ENCODE measurements around the gene KRTAP19-3.

KRTAP19-3 gene

DNA sequence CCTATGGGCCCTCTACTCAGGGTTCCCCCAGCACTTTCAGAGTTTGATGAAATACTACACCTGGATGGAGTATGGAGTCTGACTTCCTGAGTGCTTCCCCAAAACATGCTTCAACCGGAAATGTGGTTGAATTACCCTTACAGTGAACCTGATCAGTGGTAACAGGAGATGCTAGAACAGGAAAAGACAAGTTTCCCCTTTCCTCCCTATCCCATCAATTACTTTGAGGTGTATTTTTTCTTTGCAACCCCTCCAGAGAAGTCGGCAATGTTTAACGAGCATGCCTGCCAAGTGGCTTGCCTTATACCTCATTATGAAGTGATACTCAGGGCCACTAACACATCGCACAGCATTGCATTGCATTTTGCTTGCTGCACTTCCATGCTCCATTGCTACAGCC, 44.8 kb downstream of the KRTAP19-3 start:
- DNase-seq: no peak
- H3K27ac Mint-ChIP-seq: no peak overlapping the region
- no peak overlapping the region for H3K4me3 Mint-ChIP-seq
- no peaks in the 10 kb centered on the region for H3K4me1 Mint-ChIP-seq (ENCODE audit: low read depth)
- no peaks in the 10 kb centered on the region for H3K9me3 Mint-ChIP-seq
- no peaks in the 10 kb centered on the region for H3K36me3 Mint-ChIP-seq (ENCODE audit: low read depth)
- H3K27me3 Mint-ChIP-seq: peaks cover 3% of the 10 kb centered on the region

DNA sequence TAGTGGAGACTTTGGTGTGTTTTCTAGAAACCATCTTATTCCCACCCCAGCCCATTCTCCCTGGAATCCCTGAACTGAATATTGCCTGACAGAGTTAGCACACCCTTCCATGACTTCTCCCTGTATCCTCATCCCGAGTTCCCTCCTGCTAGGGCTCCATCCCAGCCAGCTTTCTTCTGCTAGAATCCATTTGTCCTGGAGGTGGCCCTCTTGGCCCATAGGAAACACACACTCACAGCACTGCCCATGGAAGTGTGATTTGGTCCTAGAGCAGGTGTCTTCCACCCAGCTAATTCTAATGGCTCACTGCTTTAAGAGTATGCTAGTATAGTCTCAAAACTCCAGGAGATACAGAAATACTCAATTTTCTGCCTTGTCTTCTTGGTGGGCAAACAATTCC, 47.6 kb downstream of the KRTAP19-3 start:
- H3K4me1 Mint-ChIP-seq (ENCODE audit: low read depth): no peaks in the 10 kb centered on the region
- H3K4me3 Mint-ChIP-seq: no peak overlapping the region
- peaks cover 3% of the 10 kb centered on the region for H3K27me3 Mint-ChIP-seq
- H3K36me3 Mint-ChIP-seq (ENCODE audit: low read depth): no peaks in the 10 kb centered on the region
- no peak overlapping the region for H3K27ac Mint-ChIP-seq
- H3K9me3 Mint-ChIP-seq: no peaks in the 10 kb centered on the region
- no peak for DNase-seq

DNA sequence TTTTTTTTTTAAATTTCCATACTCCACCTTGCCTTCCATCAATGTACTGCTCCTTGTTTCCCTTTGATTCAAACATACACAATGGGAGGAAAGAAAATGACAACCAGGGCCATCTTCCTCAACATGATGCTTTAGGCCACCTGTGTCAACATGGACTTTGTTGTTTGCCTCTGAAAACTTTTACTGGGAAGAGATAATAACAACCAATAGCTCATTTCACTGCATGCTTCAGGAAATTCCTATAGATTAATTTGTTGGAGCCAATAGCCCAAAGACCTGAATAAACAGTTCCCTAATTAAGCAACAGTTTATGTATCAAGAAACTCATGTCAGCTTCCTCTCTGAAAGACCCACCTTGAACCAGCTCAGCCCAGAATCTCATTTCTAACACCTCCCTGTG, 48.6 kb downstream of the KRTAP19-3 start:
- Mint-ChIP-seq H3K4me3 (no peak overlapping the region), H3K9me3 (no peaks in the 10 kb centered on the region), H3K27ac (no peak overlapping the region), H3K36me3 (ENCODE audit: low read depth) (no peaks in the 10 kb centered on the region), H3K27me3 (peaks cover 3% of the 10 kb centered on the region), H3K4me1 (ENCODE audit: low read depth) (no peaks in the 10 kb centered on the region)
- no peak for DNase-seq
